Measurements from ENCODE around the gene LARP4B.

DNA sequence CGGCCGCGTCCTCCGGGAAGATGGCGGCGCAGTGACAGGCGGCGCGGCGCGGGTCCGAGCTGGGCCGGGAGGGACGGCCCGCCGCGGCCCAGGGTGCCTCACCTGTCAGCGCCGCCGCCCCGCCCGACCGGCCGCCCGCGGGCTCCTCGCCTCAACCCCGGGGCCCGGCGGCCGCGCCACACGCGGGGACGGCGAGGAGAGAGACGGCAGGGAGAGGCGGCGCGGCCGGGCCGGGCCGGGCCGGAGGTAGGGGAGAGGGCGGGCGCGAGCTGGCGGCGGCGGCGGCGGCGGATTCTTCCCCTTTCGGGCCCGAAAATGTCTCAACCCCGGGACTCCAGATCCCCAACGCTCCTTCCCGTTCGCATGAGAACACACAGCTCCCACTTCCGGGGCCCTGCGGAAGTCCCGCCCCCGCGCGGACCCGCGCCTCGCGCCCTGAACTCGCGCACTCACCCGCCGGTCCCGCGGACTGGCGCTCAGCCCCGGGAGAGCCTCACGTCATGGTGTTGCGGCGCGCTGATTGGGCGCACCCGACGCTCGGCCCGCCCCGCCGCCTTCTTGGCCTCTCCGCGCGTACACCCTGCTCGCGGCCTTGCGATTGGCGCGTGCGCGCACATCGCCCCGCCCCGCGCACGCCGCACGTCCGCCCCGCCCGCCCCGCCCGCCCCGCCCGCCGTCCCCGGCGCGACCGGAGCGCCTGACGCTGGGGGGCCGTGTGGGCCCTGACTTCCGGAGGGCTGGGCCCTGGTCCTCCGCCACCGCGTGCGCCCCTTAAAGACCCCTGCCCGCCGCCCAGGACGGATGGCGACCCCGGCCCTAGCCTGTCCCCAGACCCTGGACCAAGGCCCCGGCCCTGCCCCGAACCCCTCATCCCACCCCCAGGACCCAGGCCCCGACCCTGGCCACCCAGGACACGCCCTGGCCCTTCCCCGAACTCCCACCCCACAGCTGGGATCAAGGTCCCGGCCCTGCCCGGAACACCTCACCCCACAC, at the start of gene LARP4B:
- TF ChIP-seq, protein P1, sequence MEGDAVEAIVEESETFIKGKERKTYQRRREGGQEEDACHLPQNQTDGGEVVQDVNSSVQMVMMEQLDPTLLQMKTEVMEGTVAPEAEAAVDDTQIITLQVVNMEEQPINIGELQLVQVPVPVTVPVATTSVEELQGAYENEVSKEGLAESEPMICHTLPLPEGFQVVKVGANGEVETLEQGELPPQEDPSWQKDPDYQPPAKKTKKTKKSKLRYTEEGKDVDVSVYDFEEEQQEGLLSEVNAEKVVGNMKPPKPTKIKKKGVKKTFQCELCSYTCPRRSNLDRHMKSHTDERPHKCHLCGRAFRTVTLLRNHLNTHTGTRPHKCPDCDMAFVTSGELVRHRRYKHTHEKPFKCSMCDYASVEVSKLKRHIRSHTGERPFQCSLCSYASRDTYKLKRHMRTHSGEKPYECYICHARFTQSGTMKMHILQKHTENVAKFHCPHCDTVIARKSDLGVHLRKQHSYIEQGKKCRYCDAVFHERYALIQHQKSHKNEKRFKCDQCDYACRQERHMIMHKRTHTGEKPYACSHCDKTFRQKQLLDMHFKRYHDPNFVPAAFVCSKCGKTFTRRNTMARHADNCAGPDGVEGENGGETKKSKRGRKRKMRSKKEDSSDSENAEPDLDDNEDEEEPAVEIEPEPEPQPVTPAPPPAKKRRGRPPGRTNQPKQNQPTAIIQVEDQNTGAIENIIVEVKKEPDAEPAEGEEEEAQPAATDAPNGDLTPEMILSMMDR (IDR thresholded peaks at IDR 0.05): peak in 1 of 4 experiments; percentile 8
- peak; percentile 45 to 80 for TF ChIP-seq POLR2A (IDR thresholded peaks at IDR 0.05)

Data from uterus (tissue), 2 donors.